Breast epithelium (tissue), 4 donors: ENCODE measurements around the gene S100P. TPM values are rescaled to one million over a fixed set of nuclear protein-coding genes. Genes with fewer than 3 reads are reported as not detected.
A peak's percentile ranks its signal among the peaks of the same experiment; 100 is the strongest.

ENCODE experiments used
- DNase-seq, 2 donors: peaks; one replicate each; pipeline ENCODE4 v3.0.0-alpha.2; 2019; ENCODE audit warnings: low spot score in 2 of 2
- H3K27ac ChIP-seq, 2 donors: fragments of 200-600 bp; sonication (generic) in 1 of 2; one replicate each; pipeline ENCODE4 v1.5.1; 2016 to 2019; ENCODE audit warnings: mild to moderate bottlenecking in 1 of 2
- H3K27me3 ChIP-seq, 2 donors: fragments of 200-600 bp; sonication (generic) in 1 of 2; one replicate each; pipeline versions ENCODE4 v1.5.1 to v1.6.0; 2017 to 2019; ENCODE audit warnings: control low read depth in 1 of 2, mild to moderate bottlenecking in 1 of 2
- H3K36me3 ChIP-seq: fragments of 200-600 bp; one replicate; pipeline ENCODE4 v1.5.1; 2019
- H3K4me1 ChIP-seq, 2 donors: fragments of 200-600 bp; sonication (generic); one replicate each; pipeline ENCODE4 v1.5.1; 2016 to 2019; ENCODE audit warnings: control low read depth in 1 of 2
- H3K4me3 ChIP-seq, 3 donors: fragments of 200-600 bp; sonication (generic); 1 replicate in 2 of 3; 2 replicates in 1 of 3; pipeline ENCODE4 v1.5.1; 2016 to 2019; ENCODE audit warnings: mild to moderate bottlenecking in 3 of 3, moderate library complexity in 2 of 3
- H3K9me3 ChIP-seq, 2 donors: fragments of 200-600 bp; sonication (generic) in 1 of 2; one replicate each; pipeline ENCODE4 v1.5.1; 2016 to 2019; ENCODE audit warnings: control low read depth in 1 of 2
- POLR2A ChIP-seq: fragments of 450-650 bp; IDR thresholded peaks from one replicate; pipeline ENCODE4 v1.6.1; 2016; ENCODE audit warnings: antibody characterized with exemption, mild to moderate bottlenecking, moderate library complexity
- POLR2AphosphoS5 ChIP-seq, 3 donors: sonication (generic); formaldehyde crosslinking; IDR thresholded peaks; one replicate each; pipeline ENCODE4 v1.6.1; 2017; ENCODE audit warnings: antibody characterized with exemption in 3 of 3
- intact Hi-C: fragments of 100-400 bp; cut with DNase I; formaldehyde crosslinking; loops from one replicate; pipeline ENCODE4 v1.15.1; 2023; ENCODE audit warnings: low total_unique reads
- total RNA-seq, 3 donors: library from RNA; depleted of rRNA; stranded (reverse); fragments of >200 nt; gene quantifications; one replicate each; pipeline ENCODE4 v1.1.0, GENCODE V29; 2016
- TF ChIP-seq, protein P1 (sequence below), 3 donors: fragments of 450-650 bp; IDR thresholded peaks; one replicate each; pipeline ENCODE4 v1.5.1; 2016 to 2017; ENCODE audit warnings: antibody characterized with exemption in 3 of 3, mild to moderate bottlenecking in 3 of 3, moderate library complexity in 3 of 3

The S100P gene
- total RNA-seq, 3 donors from 2014 or later: 0.29 to 0.98 TPM; not detected in 1

DNA sequence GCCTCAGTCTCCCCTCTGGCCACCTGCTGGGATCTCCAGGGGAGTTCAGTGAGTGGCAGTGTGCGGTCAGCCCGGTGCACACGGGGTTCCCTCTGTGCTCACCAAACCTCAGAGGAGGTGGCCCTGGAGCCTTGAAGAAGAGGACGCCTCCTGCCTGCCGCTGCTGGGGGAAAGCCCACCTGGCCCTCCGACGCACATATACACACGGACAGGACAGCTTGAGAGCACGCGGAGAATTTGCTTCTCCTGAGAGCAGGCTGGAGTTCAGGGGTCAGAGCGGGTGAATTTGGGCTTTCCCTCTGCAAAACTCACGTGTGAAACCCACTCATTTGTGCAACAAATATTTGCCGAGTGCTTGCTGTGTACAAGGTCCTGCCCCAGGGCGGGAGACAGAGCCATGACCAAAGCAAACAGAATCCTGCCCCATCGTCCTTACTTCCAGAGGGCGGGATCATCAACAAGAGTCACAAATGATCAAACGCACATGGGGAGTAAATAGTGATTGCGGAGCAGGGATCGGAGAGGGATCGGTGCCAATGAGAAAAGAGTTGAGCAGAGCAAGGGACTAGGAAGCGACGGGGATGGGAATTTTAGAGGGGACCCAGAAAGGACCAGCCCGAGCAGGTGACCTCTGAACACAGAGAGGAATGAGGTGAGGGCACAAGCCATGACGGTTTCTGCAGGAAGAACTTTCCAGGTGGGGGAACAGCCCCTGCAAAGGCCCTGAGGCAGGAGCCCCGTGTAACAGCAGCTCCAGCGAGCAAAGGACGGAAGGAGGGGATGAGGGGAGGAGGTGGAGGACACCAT is 39.9 kb downstream of the S100P start:
- DNase-seq: no peak
- no peaks in the 10 kb centered on the region for H3K27me3 ChIP-seq
- no peak for TF ChIP-seq POLR2AphosphoS5 (IDR thresholded peaks at IDR 0.05)
- TF ChIP-seq, protein P1, sequence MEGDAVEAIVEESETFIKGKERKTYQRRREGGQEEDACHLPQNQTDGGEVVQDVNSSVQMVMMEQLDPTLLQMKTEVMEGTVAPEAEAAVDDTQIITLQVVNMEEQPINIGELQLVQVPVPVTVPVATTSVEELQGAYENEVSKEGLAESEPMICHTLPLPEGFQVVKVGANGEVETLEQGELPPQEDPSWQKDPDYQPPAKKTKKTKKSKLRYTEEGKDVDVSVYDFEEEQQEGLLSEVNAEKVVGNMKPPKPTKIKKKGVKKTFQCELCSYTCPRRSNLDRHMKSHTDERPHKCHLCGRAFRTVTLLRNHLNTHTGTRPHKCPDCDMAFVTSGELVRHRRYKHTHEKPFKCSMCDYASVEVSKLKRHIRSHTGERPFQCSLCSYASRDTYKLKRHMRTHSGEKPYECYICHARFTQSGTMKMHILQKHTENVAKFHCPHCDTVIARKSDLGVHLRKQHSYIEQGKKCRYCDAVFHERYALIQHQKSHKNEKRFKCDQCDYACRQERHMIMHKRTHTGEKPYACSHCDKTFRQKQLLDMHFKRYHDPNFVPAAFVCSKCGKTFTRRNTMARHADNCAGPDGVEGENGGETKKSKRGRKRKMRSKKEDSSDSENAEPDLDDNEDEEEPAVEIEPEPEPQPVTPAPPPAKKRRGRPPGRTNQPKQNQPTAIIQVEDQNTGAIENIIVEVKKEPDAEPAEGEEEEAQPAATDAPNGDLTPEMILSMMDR (IDR thresholded peaks at IDR 0.05): no peak
- no peak for TF ChIP-seq POLR2A
- peak overlapping the region; percentile 60 to 75 for H3K27ac ChIP-seq
- H3K4me3 ChIP-seq: no peak overlapping the region
- no peaks in the 10 kb centered on the region for H3K36me3 ChIP-seq
- peaks cover 10 to 11% of the 10 kb centered on the region in 2 donors for H3K4me1 ChIP-seq
- no peaks in the 10 kb centered on the region for H3K9me3 ChIP-seq
- intact Hi-C loops: loop anchor here (2.0 kb wide), 1 partner anchor 53 kb away; no protein-coding TSS in a partner anchor

DNA sequence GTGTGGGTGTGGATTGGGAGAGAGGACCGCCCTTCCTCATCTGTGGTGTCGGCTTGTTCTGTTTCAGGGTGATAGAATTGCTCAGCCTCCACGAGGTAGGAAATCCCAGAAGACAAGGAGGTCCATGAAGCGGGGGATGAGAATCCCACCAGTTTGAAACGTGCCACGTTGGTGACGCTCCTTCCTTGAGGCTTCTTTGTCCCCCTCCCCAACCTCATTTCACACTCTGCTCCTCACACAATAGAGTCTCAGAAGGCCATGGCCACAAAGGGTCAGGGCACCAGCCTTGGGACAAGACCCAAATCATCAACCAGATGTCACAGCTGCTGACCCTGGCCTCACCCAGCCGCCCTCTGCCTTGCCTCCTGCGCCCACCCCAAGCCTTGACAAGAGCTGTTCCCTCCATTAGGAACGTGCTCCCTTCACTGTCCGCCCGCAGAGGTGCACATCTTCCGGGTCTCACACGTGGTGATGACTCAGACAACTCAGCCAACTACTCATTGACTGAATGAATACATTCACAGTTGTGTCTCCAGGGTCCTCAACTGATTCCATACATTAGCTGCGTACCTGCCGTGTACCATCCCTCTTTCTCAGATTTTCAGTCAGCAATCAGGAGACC is 40.6 kb downstream of the S100P start:
- H3K9me3 ChIP-seq: no peaks in the 10 kb centered on the region
- TF ChIP-seq POLR2AphosphoS5 (IDR thresholded peaks at IDR 0.05) (no peak), POLR2A (no peak)
- TF ChIP-seq, protein P1 (IDR thresholded peaks at IDR 0.05): no peak
- no peak overlapping the region for H3K4me3 ChIP-seq
- H3K36me3 ChIP-seq: no peaks in the 10 kb centered on the region
- DNase-seq: no peak
- H3K27me3 ChIP-seq: no peaks in the 10 kb centered on the region
- intact Hi-C loops: no loop called here
- peaks cover 10 to 11% of the 10 kb centered on the region in 2 donors for H3K4me1 ChIP-seq
- no peak overlapping the region for H3K27ac ChIP-seq

DNA sequence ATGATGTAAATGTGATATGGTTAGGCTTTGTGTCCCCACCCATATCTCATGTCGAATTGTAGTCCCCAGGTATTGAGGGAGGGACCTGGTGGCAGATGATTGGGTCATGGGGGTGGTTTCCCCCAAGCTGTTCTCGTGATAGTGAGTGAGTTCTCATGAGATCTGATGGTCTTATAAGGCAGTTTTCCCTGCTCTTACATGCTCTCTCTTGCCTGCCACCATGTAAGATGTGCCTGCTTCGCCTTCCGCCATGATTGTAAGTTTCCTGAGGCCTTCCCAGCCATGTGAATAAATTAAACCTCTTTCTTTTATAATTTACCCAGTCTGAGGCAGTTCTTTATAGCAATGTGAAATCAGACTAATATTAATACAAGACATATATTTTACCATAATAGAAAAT is 46.2 kb downstream of the S100P start:
- DNase-seq: no peak
- intact Hi-C loops: no loop called here
- no peak for TF ChIP-seq POLR2A
- no peak for TF ChIP-seq POLR2AphosphoS5 (IDR thresholded peaks at IDR 0.05)
- TF ChIP-seq, protein P1 (IDR thresholded peaks at IDR 0.05): no peak

DNA sequence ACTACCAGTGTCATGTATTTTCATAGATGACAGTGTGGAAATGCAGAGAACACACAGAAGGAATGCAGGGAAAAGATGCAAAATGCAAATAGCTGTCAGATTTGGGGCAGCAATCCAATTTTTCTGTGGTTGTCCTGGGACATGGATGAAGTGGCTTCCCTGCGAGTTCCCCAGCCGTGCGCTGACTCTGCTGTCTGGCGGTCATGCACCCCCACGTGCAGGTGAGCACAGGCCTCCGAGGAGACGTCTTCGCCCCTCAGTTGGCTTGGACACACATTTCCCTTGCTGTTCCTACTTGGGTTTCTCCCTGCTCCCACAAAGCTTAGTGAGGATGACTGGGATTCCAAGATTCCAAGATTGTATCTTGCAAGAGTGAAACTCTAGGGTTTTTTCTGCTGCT is 46.7 kb downstream of the S100P start:
- no peak for TF ChIP-seq POLR2AphosphoS5 (IDR thresholded peaks at IDR 0.05)
- no peak for TF ChIP-seq POLR2A
- TF ChIP-seq, protein P1 (IDR thresholded peaks at IDR 0.05): no peak
- no peak for DNase-seq
- Histone ChIP-seq H3K4me1 (no peaks in the 10 kb centered on the region), H3K4me3 (no peak overlapping the region), H3K36me3 (no peaks in the 10 kb centered on the region), H3K9me3 (no peaks in the 10 kb centered on the region), H3K27ac (no peak overlapping the region), H3K27me3 (no peaks in the 10 kb centered on the region)
- intact Hi-C loops: no loop called here

More for the DNA sequence above, 46.2 kb downstream of the S100P start:
- H3K27me3 ChIP-seq: no peaks in the 10 kb centered on the region
- no peak overlapping the region for H3K27ac ChIP-seq
- H3K4me3 ChIP-seq: no peak overlapping the region
- H3K9me3 ChIP-seq: no peaks in the 10 kb centered on the region
- no peaks in the 10 kb centered on the region for H3K36me3 ChIP-seq
- no peaks in the 10 kb centered on the region for H3K4me1 ChIP-seq

DNA sequence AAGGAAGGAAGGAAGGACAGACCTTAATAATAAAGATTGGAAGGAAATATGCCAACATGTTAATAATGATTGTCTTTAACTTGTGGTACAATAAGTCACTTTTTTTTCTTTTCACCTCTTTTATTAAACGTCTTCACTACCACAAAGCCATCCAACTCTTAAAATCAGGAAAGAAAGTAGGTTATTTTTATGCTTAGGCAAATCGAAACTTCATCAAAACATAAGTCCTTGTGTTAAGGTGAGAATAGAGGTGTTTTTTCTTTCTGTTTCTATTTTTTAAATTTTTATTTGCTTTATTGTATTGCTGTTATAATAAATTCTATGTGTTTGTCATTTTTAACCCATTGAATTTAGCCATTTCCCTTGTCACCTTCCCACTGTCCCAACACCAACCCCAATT is 48.8 kb downstream of the S100P start:
- H3K9me3 ChIP-seq: no peaks in the 10 kb centered on the region
- peaks cover 4 to 5% of the 10 kb centered on the region in 2 donors for H3K4me1 ChIP-seq
- no peaks in the 10 kb centered on the region for H3K27me3 ChIP-seq
- DNase-seq: no peak
- no peak overlapping the region for H3K27ac ChIP-seq
- H3K4me3 ChIP-seq: no peak overlapping the region
- intact Hi-C loops: no loop called here
- no peaks in the 10 kb centered on the region for H3K36me3 ChIP-seq
- TF ChIP-seq POLR2AphosphoS5 (IDR thresholded peaks at IDR 0.05): no peak
- TF ChIP-seq POLR2A: no peak
- TF ChIP-seq, protein P1 (IDR thresholded peaks at IDR 0.05): no peak
